HG03432 (cell line): ENCODE measurements around the gene ADGRA3.
"Not testable (repeated sequence)": the region's sequence is repeated elsewhere in the genome, so short reads cannot be mapped to it uniquely, and the experiment has no call there.

Experiments
- ATAC-seq: cut with Tn5 transposase; IDR thresholded peaks from one replicate; pipeline ENCODE4 v1.9.1; 2021; ENCODE audit warnings: mild to moderate bottlenecking, moderate library complexity; ENCODE audit not compliant: unreplicated experiment

ADGRA3 gene

DNA sequence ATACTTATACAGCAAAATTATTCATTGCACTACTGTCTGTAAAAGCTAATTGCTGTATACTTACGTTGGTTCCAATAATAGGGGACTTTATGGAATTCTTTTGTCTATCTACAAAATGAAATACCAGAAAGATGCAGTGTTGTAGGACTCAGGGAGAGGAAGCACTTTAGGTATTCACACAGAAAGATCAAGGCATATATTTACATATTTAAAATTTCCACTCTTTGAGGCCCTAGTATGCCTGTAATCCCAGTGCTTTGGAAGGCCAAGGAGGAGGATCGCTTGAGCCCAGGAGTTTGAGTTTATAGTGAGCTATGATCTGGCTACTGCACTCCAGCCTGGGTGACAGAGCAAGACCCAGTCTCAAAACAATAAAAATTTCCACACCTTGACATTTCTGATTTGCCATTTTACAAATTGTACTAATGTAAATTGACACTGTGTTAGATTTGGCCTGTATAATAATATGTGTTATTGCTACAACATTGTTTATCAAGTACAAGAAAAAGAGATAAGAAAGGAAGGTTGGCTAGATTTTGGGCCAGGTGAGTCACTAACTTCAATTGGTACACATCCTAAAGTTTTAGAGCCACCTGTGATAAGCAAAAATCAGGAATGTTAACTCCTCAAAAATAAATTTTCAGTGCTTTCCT, 35.1 kb downstream of the ADGRA3 start:
- ATAC-seq = no peak

DNA sequence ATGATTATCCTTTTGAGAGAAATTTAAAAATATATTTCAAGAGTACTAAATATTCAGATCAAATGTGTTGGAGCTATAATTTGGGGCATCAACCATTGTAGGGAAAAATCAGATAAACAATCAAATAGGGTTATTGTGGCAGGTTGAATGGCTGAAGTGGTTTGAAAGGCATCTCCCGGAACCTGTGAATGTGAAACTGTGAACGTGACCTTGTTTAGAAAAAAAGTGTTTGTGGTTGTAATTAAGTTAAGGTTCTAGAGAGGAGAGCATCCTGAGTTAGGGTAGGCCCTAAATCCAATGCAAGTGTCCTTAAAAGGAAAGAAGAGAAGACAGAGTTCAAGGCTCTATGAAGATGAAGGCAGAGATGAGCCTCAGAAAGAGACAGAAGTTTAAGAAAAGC, 37.4 kb downstream of the ADGRA3 start:
- peak; percentile 60 for ATAC-seq

DNA sequence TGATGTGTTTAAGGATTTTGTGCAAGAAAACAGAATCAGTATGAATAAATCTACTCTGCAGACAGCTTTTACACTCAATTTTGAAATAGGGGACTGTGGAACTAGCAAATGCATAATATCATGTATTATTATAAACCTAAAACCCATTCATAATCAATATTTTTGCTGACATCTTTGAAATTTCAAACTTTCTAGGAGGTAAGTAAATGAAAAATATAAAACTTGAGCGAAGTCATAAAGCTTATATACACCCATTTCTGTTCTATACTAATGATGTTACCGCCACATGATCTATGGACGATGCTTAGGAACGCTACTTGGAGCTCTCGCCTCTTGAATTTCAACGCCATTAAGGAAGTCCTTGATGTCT, 38.1 kb downstream of the ADGRA3 start:
- no peak for ATAC-seq

DNA sequence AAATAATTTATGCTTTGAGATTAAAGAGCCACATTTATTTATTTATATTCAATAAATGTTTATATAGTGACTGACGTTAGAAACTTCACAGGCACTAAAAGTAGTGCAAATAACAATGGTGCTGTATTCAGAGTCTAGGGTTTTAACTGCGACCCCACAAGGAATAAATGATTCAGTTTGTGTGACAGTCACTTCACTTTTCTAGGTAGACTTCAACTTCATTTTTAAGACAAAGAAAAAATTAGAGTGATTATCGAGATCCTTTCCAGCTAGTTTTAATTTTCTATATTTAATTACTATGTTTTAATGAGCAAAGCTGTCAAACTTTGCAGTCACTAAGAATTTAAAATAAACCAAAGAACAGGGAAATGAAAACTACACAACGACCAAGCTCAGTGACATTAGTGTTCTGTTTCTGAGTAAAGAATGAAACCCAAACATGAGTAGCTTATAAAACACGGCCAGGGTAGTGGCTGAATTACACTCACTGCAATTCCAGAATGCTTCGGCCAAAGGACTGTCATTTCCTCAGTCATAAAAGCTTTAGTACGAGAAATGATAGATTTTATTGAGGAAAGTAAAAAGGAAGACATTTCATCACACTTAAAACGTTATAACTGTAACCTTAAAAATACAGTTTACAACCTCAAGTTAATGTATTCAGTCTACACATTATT, 38.6 kb downstream of the ADGRA3 start:
- no peak for ATAC-seq

DNA sequence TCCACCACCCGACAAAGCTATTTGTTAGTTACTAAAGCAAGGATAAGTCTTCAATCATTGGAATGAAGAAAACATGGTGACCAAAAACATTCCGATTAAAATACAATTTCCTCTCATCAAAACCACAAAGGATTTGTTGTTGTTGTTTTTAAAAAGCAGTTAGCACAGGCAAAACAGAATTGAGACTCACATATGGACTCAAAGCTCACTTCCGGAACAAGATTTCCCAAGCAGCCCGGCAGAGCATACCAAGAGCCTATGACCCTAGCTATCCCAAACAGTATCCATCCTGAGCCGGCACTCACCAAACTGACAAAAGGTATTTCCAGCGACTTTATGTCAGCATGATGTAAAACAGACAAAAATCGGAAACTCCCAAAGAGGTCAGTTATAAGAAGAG, 39.9 kb downstream of the ADGRA3 start:
- no peak for ATAC-seq

DNA sequence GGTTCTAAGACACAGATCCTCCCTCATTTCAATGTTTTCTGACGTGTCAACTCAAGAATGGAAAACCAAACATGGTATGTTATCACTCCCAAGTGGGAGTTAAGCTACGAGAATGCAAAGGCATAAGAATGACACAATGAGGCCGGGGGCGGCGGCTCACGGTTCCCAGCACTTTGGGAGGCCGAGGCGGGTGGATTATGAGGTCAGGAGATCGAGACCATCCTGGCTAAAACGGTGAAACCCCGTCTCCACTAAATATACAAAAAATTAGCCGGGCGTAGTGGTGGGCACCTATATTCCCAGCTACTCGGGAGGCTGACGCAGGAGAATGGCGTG, 40.6 kb downstream of the ADGRA3 start:
- ATAC-seq = not testable (repeated sequence)

DNA sequence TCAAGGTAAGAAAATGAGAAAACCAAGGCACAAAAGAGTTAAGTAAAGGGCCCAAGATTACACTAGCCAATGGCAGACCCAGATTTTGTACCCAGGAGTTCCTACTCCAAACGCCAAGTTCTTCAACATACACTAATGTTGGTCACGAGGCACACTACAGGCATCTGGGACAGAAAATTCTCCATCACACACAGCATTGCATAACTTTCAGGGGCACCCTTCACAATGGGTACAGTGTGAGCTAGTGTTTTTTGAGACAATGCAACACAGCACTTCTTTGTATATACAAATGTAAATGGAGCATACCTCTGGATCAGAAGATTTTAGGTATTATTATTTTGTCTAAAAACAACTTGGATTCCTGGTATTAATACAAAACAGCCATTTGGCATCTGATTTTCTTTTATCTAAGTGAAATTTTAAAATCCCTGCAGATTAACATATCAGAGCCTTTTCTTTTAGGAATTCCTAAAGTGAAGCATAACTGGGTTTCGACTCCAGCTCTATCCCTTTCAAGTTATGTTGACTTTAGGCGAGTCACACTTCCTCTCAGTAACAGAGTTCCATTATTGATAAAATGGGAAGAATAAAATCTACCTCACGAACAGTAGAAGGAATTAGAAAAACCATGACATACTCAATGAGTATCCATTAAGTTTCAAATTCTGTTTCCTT, 41.1 kb downstream of the ADGRA3 start:
- ATAC-seq = no peak

DNA sequence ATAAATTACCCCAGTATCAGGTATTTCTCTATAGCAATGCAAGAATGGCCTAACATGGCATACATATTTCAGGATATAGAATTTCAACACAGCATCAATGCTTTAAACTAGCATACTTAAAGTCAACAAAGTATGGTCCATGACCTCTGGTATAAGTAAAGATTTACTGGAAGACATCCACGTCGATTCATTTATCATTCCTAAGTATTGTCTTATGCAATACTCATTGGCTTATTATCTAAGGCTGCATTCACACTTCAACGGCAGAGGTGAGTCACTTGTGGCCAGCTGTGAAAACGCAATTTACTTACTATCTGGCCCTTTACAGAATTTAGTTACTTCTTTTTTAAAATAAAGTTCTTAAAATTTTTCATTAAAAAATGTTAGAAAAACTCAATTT, 42.6 kb downstream of the ADGRA3 start:
- no peak for ATAC-seq

DNA sequence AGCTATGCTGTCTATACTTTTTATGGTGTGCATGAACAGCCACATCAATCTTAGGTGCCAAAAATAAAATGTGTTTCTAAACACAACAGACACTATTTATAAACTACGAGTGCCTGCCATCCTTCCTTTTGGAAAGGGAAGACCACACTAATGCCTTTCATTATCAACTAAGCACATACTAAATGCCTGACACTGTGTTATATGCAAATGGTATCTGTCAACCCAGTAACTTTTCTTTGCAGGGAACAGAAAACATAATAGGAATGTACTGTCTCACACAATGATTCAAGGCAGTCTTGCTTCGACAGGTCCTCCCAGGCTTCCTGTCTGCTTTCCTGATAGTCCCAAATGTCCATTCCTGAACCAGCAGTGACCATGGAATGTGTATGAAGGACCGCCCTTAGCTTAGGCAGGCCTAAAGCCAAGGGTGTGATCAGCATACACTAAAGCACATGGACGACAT, 43.8 kb downstream of the ADGRA3 start:
- no peak for ATAC-seq

DNA sequence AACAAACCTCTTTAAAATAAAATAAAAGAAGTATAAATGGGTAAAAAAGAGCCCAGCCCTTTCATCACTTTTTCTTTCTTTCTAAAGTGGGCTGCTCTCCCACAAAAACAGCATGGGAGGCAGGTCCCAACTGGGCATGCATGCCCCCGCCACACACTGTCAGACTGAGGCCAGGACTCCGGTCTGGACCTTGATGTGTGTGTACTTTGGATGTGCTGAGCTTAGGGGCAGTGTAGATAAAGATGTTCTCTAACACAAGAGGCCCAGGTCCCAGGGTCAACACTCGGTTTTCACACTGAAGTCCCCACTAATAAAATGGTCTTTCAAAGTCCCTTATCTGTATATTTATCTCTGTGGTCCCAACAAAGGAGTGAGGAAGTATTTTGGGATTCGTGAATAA, 44.4 kb downstream of the ADGRA3 start:
- ATAC-seq = no peak

DNA sequence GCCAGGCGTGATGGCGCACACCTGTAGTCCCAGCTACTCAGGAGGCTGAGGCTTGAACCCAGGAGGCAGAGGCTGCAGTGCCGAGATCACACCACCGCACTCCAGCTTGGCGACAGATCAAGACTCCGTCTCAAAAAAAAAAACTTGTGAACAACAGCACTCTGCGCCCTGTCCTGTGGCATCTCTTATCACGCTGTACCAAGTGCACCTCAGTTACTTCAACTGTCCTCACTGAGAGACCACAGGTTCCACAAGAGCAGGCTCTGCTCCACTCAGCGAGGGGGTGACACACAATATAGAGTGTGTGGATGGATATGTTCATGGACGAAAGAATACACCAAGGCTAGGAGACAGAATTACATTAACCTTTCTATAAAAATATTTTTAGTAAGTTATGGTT, 49.3 kb downstream of the ADGRA3 start:
- ATAC-seq = no peak

DNA sequence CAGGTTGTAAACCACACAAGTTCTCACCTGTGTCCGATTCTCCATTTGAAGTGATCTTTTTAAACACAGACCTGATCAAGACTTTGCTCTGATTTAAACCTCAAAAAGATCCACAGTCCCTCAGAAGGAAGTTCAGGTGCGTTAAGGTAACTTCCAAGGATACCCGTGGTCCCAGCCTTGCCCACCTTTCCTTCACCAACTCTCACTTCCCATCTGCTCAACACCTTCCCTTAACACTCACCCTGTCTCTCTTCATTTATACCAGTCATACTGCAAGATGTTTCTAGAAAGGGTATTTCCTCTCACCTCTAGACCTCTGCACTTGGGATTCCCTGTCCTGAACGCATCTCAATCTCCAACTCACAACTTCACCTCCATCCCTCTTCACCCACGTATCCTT, 49.9 kb downstream of the ADGRA3 start:
- ATAC-seq = no peak

DNA sequence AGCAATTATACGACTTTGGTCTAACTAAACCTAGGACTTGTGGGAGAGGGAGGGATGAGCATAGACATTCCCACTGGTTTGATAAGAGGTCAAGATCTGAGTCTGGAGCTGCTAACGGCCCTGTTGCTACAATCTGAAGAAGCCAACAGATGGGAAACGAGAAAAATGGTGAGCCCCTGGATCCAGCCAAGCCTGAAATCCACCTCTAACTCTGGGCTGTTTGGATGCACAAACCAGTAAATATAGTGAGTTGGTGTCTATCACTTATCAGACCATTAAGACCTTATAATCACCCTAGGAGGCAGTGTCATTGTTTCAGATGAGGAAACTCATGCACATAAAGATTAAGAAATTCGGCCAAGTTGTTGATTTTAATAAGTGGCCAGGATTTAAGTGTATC, 50.5 kb downstream of the ADGRA3 start:
- no peak for ATAC-seq

DNA sequence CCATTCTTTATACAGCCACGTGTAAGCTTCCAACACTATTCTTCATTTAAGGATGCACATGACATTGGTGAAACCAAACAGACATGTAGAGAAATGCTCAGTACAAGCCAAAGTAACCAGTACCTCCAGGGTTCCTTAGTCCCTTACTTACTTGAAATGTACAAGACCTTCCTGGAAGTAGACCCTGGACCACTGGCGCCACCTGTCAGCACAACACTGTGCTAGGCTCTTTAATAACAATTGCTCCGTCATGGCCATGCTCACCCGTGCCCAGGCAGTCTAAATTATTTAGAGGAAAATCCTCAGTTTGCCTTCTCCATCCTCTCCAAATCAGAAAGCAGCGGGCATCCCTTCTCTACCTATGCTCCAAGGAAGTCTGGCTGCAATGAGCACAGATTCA, 52.7 kb downstream of the ADGRA3 start:
- ATAC-seq = no peak

DNA sequence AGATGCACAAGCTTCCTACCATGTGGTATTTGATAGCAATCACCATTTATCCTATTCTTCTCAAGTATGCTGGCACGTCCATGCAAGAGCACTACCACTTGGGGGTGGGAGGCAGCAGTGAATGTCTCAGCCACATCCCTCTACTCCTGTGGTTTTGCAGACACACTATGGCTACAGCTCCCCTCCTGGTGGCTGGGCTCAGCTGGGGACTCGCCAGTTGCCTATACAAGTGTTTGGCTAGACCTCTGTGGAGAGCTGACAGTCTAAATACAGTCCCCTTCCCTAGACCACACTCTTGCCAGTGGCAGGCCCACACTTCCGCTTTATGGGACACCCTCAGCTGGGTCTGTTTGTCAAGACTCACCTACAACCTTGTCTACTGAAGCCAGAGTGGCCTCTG, 53.2 kb downstream of the ADGRA3 start:
- peak; percentile 32 for ATAC-seq

DNA sequence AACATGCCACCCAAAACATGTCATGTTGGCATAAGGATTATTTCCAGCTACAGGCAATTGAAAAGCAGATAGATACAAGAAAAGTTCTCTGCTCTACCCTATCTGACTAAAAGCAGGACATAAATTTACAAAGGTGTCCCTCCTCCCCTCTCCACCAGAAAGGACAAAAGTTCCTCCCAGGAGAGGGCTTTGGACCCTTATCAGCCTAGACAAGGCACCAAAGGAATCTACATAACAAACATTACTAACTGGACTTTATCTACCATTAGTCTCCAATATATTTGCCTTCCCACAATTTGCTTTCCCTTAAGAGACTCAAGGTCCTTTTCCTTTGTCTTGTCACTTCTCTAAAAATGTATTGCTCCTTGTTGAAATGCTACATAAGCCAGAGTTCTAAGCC, 55.6 kb downstream of the ADGRA3 start:
- ATAC-seq = no peak

DNA sequence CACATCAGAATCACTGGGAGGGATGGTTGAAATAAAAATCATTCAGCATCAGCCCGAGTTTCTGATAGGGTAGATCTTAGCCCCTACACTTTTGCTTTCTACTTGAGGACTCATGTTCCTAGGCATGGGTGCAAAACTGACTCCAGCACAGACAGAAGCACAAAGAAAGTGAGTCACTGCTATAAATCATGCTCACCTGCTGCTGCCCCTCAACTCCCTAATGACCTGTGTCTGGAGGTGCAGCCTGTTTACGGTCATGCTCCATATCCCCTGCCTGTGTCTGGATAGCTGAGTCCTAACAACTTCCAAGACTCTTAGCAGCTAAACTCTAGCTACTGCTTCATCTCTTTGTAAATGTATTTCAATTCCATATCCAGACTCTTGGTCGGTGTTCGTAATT, 57.8 kb downstream of the ADGRA3 start:
- no peak for ATAC-seq

DNA sequence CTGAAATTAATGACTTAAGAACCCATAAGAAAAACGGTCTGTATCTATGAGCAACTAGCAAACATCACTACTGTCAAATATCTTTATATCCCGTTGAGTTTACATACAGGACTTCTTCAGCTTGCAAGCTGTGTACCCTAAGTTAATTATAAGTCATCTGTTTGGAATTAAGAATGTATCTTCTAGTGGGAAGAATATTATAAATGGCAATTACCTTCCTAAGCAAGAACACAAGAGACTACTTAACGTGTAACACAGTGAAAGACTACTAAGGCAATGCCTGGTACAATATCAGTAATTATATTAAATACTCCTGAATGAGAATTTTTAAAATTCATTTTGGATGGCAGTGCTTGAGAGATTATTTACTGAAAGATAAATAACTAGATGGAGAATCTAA, 58.5 kb downstream of the ADGRA3 start:
- no peak for ATAC-seq

DNA sequence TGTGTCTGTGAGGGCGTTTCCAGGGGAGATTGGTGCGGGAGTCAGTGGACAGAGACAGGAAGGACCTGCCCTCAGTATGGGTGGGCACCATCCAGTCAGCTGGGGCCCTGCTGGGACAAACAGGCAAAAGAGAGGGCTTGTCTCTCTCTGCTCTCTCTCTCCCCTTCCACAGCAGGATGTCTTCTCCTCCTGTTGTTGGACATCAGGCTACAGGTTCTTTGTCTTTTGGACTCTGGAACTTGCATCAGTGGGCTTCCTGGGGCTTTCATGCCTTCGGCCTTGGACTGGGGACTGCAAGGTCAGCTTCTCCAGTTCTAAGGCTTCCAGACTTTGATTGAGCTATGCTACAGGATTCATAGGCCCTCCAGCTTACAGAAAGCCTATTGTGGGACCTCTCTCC, 59.6 kb downstream of the ADGRA3 start:
- ATAC-seq = no peak

DNA sequence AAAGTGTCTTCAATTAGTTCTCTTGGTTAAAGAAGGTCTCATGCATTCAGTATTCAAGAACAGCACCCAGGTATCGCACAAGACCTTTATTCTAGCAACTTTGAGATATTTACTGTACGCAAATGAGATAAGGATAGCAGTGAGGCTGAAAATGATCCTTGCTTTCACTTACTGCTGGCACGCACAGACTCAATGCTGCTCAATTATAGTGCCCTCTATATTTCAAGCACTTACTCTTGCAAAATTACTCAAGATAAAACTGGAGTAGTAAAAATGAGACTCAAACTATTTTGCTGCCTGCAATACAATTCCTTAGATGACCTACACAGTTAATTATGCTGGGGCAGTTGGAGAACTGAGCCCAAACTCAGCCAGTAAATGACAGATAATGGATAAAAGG, 60.9 kb downstream of the ADGRA3 start:
- ATAC-seq = peak; percentile 72

DNA sequence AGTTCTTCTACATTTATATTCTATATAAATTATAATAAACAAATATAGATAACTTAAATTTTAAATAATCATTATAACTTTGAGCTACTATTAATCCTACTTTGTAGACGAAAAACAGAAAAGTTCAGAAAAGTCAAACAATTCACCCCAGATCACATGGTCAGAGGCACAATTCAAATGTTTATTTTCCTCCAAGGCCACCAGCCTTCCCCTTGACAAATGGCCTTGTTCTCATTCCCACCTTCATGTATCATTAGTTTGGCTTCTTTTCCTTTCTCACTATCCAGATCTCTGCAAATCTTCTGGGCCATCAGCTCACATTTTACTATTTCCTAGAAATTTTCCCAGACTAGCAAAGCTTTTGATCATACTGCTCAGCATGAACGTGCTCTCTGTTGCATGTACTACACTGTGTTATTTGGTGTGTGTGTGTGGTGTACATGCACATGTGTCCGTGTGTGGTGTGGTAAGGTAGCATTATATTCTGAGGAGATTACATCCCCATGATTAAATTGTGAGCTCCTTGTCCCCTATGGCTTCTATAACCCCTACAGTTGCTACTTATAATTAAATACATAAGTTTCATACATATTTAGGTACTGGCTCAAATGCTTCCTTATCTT, 61.5 kb downstream of the ADGRA3 start:
- no peak for ATAC-seq

DNA sequence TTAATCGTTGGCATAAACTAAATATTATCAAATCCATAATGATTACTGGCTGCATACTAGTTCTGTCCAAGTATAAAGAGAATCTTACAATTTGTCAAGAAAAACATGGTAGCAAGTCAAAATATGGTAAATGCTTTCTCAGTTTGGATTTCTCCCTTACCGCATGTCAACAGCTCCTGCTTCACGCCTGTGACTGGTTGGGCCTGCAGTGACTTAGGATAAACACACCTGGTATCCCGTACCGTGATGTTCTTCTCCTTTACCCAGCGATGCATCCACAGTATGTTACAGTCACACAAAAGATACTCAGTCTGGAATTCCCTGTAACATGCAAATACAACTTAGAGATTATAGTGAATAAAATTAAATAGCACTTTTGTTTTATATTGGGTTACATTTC, 71.1 kb downstream of the ADGRA3 start:
- ATAC-seq = peak; percentile 27
